ENCODE results near the gene YPEL3. TPM values are rescaled to one million over a fixed set of nuclear protein-coding genes. Genes with fewer than 3 reads are reported as not detected.

The YPEL3 gene
- total and polyA plus RNA-seq, 2 experiments from 2014 or later, result 20.1 to 82.1 TPM

DNA sequence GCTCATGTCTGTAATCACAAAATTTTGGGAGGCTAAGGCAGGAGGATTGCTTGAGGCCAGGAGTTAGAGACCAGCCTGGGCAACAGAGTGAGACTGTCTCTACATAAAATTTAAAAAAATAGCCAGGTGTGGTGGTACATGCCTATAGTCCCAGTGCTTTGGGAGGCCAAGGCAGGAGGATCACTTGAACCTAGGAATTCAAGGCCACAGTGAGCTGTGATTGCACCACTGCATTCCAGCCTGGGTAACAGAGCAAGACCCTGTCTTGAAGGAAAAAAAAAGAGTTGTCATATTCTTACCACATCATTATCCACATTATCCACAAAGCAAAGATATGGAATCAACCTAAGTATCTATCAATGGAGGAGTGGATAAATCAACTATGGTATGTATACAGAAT lies 48.0 kb upstream of the YPEL3 start:
- Histone ChIP-seq H3K4me3 (no peak overlapping the region), H3K36me3 (replicated peaks; ENCODE audit: insufficient read depth, low read depth) (no peaks in the 10 kb centered on the region), H3K27ac (no peak overlapping the region), H3K27me3 (no peaks in the 10 kb centered on the region), H3K4me2 (no peak overlapping the region), H3K79me2 (no peaks in the 10 kb centered on the region), H4K20me1 (ENCODE audit: insufficient read depth, poor library complexity, severe bottlenecking) (no peaks in the 10 kb centered on the region), H3K9me3 (ENCODE audit: low read depth) (no peaks in the 10 kb centered on the region), H3K9me2 (replicated peaks; ENCODE audit: insufficient read depth) (no peaks in the 10 kb centered on the region), H2AFZ (no peak overlapping the region), H3K4me1 (ENCODE audit: insufficient read depth) (no peaks in the 10 kb centered on the region)
- DNase-seq (ENCODE audit: low spot score), result no peak
- TF ChIP-seq, protein P1, sequence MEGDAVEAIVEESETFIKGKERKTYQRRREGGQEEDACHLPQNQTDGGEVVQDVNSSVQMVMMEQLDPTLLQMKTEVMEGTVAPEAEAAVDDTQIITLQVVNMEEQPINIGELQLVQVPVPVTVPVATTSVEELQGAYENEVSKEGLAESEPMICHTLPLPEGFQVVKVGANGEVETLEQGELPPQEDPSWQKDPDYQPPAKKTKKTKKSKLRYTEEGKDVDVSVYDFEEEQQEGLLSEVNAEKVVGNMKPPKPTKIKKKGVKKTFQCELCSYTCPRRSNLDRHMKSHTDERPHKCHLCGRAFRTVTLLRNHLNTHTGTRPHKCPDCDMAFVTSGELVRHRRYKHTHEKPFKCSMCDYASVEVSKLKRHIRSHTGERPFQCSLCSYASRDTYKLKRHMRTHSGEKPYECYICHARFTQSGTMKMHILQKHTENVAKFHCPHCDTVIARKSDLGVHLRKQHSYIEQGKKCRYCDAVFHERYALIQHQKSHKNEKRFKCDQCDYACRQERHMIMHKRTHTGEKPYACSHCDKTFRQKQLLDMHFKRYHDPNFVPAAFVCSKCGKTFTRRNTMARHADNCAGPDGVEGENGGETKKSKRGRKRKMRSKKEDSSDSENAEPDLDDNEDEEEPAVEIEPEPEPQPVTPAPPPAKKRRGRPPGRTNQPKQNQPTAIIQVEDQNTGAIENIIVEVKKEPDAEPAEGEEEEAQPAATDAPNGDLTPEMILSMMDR (IDR thresholded peaks at IDR 0.05; ENCODE audit: poor library complexity), result no peak
- no peak for TF ChIP-seq EZH2phosphoT487 (IDR thresholded peaks at IDR 0.05; ENCODE audit: low read depth, severe bottlenecking, unreplicated experiment)
- no peak for TF ChIP-seq EZH2 (IDR thresholded peaks at IDR 0.05; ENCODE audit: borderline replicate concordance)

DNA sequence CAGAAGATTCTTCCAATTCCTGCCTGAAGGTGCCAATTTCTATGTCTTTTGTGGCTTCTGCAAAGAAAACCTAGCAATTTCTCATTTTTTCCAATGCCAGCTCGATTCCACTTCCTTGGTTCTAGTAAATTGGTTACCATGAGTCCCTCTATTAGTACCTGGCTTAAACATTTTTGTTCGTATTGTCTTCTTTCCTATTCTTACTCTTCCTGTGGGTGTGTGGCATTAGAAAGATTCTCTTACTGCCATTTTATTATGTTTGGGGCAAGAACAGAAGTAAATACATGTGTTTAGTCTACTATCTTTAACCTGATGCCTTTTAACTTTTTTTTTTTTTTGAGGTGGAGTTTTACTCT lies 47.3 kb upstream of the YPEL3 start:
- H3K4me1 ChIP-seq (ENCODE audit: insufficient read depth), result no peaks in the 10 kb centered on the region
- H3K79me2 ChIP-seq, result no peaks in the 10 kb centered on the region
- H3K9me3 ChIP-seq (ENCODE audit: low read depth), result no peaks in the 10 kb centered on the region
- H3K27me3 ChIP-seq, result no peaks in the 10 kb centered on the region
- no peaks in the 10 kb centered on the region for H3K36me3 ChIP-seq (replicated peaks; ENCODE audit: insufficient read depth, low read depth)
- H3K9me2 ChIP-seq (replicated peaks; ENCODE audit: insufficient read depth), result no peaks in the 10 kb centered on the region
- H3K4me3 ChIP-seq, result no peak overlapping the region
- H3K27ac ChIP-seq, result no peak overlapping the region
- WGBS (ENCODE audit: low lambda C conversion rate, missing lambda C conversion rate), result 72% methylated on average over 2 of the region's 2 CpGs
- H2AFZ ChIP-seq, result no peak overlapping the region
- no peak for TF ChIP-seq EZH2phosphoT487 (IDR thresholded peaks at IDR 0.05; ENCODE audit: low read depth, severe bottlenecking, unreplicated experiment)
- no peak for TF ChIP-seq EZH2 (IDR thresholded peaks at IDR 0.05; ENCODE audit: borderline replicate concordance)
- TF ChIP-seq, protein P1 (IDR thresholded peaks at IDR 0.05; ENCODE audit: poor library complexity), result no peak
- no peak overlapping the region for H3K4me2 ChIP-seq
- no peaks in the 10 kb centered on the region for H4K20me1 ChIP-seq (ENCODE audit: insufficient read depth, poor library complexity, severe bottlenecking)
- no peak for DNase-seq (ENCODE audit: low spot score)

DNA sequence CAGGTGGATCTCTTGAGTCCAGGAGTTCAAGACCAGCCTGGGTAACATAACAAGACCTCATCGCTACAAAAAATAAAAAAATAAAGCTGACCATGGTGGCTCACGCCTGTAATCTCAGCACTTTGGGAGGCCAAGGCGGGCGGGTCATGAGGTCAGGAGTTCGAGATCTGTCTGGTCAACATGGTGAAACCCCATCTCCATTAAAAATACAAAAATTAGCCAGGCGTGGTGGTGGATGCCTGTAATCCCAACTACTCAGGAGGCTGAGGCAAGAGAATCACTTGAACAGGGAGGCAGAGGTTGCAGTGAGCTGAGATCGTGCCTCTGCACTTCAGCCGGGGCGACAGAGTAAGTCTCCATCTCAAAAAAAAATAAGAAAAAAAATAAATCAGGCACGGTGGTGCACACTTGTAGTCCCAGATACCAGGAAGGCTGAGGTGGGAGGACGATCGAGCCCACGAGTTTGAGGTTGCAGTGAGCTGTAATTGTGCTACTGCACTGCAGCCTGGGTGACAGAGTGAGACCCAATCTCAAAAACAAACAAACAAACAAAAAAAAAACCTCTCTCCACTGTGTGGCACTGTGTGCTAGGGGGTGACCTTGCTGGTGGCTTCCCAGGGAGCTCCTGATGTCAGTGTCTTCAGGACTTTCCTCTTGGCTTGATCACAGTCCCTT lies 46.8 kb upstream of the YPEL3 start:
- H3K4me1 ChIP-seq (ENCODE audit: insufficient read depth), result no peaks in the 10 kb centered on the region
- no peak overlapping the region for H3K4me3 ChIP-seq
- H4K20me1 ChIP-seq (ENCODE audit: insufficient read depth, poor library complexity, severe bottlenecking), result no peaks in the 10 kb centered on the region
- H3K9me2 ChIP-seq (replicated peaks; ENCODE audit: insufficient read depth), result no peaks in the 10 kb centered on the region
- H3K9me3 ChIP-seq (ENCODE audit: low read depth), result no peaks in the 10 kb centered on the region
- no peaks in the 10 kb centered on the region for H3K79me2 ChIP-seq
- no peaks in the 10 kb centered on the region for H3K36me3 ChIP-seq (replicated peaks; ENCODE audit: insufficient read depth, low read depth)
- 89% methylated on average over 12 of the region's 13 CpGs for WGBS (ENCODE audit: low lambda C conversion rate, missing lambda C conversion rate)
- no peaks in the 10 kb centered on the region for H3K27me3 ChIP-seq
- peak; percentile 16 for DNase-seq (ENCODE audit: low spot score)
- H2AFZ ChIP-seq, result no peak overlapping the region
- TF ChIP-seq EZH2phosphoT487 (IDR thresholded peaks at IDR 0.05; ENCODE audit: low read depth, severe bottlenecking, unreplicated experiment), result no peak
- TF ChIP-seq, protein P1 (IDR thresholded peaks at IDR 0.05; ENCODE audit: poor library complexity), result peak; percentile 22
- H3K27ac ChIP-seq, result no peak overlapping the region
- H3K4me2 ChIP-seq, result no peak overlapping the region

DNA sequence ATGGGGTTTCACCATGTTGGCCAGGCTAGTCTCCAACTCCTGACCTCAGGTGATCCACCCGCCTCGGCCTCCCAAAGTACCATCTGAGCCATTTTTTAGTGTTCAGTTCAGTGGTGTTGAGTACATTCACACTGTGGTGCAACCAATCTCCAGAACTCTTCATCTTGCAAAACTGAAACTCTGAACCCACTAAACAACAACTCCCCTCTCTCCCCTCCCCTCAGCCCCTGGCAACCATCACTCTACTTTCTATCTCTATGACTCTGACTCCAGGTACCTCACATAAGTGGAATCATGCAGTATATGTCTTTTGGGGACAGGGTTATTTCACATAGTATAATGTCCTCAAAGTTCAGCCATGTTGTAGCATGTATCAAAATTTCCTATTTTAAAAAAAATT lies 45.7 kb upstream of the YPEL3 start:
- Histone ChIP-seq H3K9me3 (ENCODE audit: low read depth) (no peaks in the 10 kb centered on the region), H3K4me3 (no peak overlapping the region), H2AFZ (no peak overlapping the region), H4K20me1 (ENCODE audit: insufficient read depth, poor library complexity, severe bottlenecking) (no peaks in the 10 kb centered on the region), H3K9me2 (replicated peaks; ENCODE audit: insufficient read depth) (no peaks in the 10 kb centered on the region), H3K79me2 (no peaks in the 10 kb centered on the region), H3K36me3 (replicated peaks; ENCODE audit: insufficient read depth, low read depth) (no peaks in the 10 kb centered on the region), H3K27me3 (no peaks in the 10 kb centered on the region), H3K27ac (no peak overlapping the region), H3K4me1 (ENCODE audit: insufficient read depth) (no peaks in the 10 kb centered on the region), H3K4me2 (no peak overlapping the region)
- 86% methylated on average over 2 of the region's 2 CpGs for WGBS (ENCODE audit: low lambda C conversion rate, missing lambda C conversion rate)
- no peak for DNase-seq (ENCODE audit: low spot score)
- TF ChIP-seq EZH2phosphoT487 (IDR thresholded peaks at IDR 0.05; ENCODE audit: low read depth, severe bottlenecking, unreplicated experiment), result no peak
- TF ChIP-seq EZH2 (IDR thresholded peaks at IDR 0.05; ENCODE audit: borderline replicate concordance), result no peak
- TF ChIP-seq, protein P1 (IDR thresholded peaks at IDR 0.05; ENCODE audit: poor library complexity), result no peak

All from hepatocyte (in vitro differentiated cells).